ENCODE data around the gene MEIS1.

DNA sequence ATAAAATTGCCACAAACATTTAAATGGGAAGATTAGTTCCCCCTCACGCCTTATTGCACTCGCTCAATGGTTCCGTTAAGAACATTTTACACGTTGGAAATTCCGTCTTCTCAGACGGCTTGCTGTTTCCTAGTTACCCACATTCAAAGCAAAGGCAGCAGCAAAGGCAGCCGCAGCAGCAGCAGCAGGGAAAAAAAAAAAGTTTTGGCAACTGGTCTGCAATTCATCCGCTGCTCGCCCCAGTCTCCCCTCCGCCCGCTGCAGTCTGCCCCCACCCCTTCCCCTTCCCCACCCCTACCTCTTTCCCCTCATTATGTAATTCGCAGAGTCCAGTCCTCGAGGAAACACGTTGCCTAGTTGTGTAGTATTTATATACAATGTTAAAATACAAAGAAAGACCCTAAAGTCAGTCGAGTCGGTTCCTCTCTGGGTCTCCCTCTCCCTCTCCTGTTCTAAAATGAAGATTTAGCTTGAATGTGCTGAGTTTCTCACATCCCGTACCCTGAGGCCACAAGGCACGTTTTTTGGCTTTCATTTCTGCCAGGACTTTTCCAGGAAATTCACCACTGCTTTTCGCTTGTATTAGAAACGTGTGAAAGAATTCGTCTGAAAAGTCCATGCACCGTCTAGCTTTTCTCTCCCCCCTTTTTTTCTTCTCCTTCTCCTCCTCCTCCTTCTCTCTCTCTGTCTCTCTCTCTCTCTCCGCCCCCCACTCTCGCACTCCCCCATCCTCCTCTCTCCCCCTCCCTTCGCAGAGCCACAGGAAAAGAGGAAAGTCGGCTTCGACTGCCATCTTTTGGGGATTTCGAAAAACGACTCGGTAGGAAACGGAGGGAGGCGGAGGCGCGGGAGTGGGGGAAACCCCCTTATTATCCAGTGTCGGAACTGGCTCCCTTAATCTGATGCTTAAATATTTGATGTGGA lies 140.0 kb downstream of the MEIS1 start:
- TF ChIP-seq, protein P1, sequence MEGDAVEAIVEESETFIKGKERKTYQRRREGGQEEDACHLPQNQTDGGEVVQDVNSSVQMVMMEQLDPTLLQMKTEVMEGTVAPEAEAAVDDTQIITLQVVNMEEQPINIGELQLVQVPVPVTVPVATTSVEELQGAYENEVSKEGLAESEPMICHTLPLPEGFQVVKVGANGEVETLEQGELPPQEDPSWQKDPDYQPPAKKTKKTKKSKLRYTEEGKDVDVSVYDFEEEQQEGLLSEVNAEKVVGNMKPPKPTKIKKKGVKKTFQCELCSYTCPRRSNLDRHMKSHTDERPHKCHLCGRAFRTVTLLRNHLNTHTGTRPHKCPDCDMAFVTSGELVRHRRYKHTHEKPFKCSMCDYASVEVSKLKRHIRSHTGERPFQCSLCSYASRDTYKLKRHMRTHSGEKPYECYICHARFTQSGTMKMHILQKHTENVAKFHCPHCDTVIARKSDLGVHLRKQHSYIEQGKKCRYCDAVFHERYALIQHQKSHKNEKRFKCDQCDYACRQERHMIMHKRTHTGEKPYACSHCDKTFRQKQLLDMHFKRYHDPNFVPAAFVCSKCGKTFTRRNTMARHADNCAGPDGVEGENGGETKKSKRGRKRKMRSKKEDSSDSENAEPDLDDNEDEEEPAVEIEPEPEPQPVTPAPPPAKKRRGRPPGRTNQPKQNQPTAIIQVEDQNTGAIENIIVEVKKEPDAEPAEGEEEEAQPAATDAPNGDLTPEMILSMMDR (IDR thresholded peaks at IDR 0.05), result peak; percentile 13 to 75 (median 53)
- TF ChIP-seq POLR2A (IDR thresholded peaks at IDR 0.05), result peak in 2 of 3 donors; percentile 33 to 46
